Lower leg skin (tissue), 4 donors: ENCODE results near the gene VWA5B1. TPM values are rescaled to one million over a fixed set of nuclear protein-coding genes. Genes with fewer than 3 reads are reported as not detected.

Source experiments
- DNase-seq, 2 donors: peaks; one replicate each; pipeline ENCODE4 v3.0.0-alpha.2; 2019; ENCODE audit warnings: low spot score in 2 of 2
- H3K4me3 ChIP-seq: fragments of 200-600 bp; sonication (generic); 2 replicates; pipeline ENCODE4 v1.5.1; 2017; ENCODE audit warnings: mild to moderate bottlenecking, low read depth; ENCODE audit not compliant: poor library complexity, severe bottlenecking
- CTCF ChIP-seq, 3 donors: fragments of 450-650 bp; IDR thresholded peaks; one replicate each; pipeline ENCODE4 v1.5.1; 2016; ENCODE audit warnings: antibody characterized with exemption in 3 of 3, mild to moderate bottlenecking in 3 of 3, moderate library complexity in 2 of 3
- POLR2A ChIP-seq, 2 donors: fragments of 450-650 bp; IDR thresholded peaks; one replicate each; pipeline ENCODE4 v1.6.1; 2016 to 2017; ENCODE audit warnings: antibody characterized with exemption in 2 of 2, mild to moderate bottlenecking in 1 of 2, moderate library complexity in 1 of 2
- WGBS, 2 donors: methylation state at CpG; one replicate each; pipeline ENCODE4 v1.1.5; 2018; 5-methylcytosine and 5-hydroxymethylcytosine counted together
- intact Hi-C: fragments of 100-400 bp; cut with DNase I; formaldehyde crosslinking; loops from one replicate; pipeline ENCODE4 v1.15.0; 2023; ENCODE audit warnings: low total_unique reads
- total RNA-seq, 4 donors: library from RNA; depleted of rRNA; stranded (reverse); fragments of >200 nt; gene quantifications; one replicate each; pipeline ENCODE4 v1.1.0, GENCODE V29; 2016

Gene VWA5B1
- total RNA-seq, 4 donors from 2014 or later, result not detected

- H3K4me3 ChIP-seq, result no peak overlapping the region
- 90 to 94% methylated on average over 12 of the region's 12 CpGs for WGBS, 2 donors
- intact Hi-C loops, result no loop called here
- no peak for DNase-seq
- TF ChIP-seq POLR2A (IDR thresholded peaks at IDR 0.05) (no peak), CTCF (IDR thresholded peaks at IDR 0.05) (no peak)
These were observed 22.1 kb downstream of the VWA5B1 start for GRCh38 chr1:20312818-20313217.

- WGBS, 2 donors, result 87 to 90% methylated on average over 11 of the region's 11 CpGs
- intact Hi-C loops, result no loop called here
- H3K4me3 ChIP-seq, result no peak overlapping the region
- no peak for TF ChIP-seq POLR2A (IDR thresholded peaks at IDR 0.05)
- DNase-seq, result no peak
These were observed 26.8 kb downstream of the VWA5B1 start for GRCh38 chr1:20317471-20317870.

GRCh38 chr1:20318521-20318920 is 27.8 kb downstream of the VWA5B1 start:
- DNase-seq, result no peak
- intact Hi-C loops, result no loop called here
- 84 to 89% methylated on average over 14 of the region's 14 CpGs for WGBS, 2 donors
- TF ChIP-seq POLR2A (IDR thresholded peaks at IDR 0.05) (no peak), CTCF (IDR thresholded peaks at IDR 0.05) (no peak)
- no peak overlapping the region for H3K4me3 ChIP-seq

GRCh38 chr1:20318971-20319370 is 28.3 kb downstream of the VWA5B1 start:
- TF ChIP-seq CTCF (IDR thresholded peaks at IDR 0.05) (no peak), POLR2A (IDR thresholded peaks at IDR 0.05) (no peak)
- intact Hi-C loops, result no loop called here

GRCh38 chr1:20319456-20320220 is 29.0 kb downstream of the VWA5B1 start:
- 68 to 78% methylated on average over 11 of the region's 11 CpGs for WGBS, 2 donors
- DNase-seq, result no peak
- H3K4me3 ChIP-seq, result no peak overlapping the region
- intact Hi-C loops, result no loop called here
- no peak for TF ChIP-seq POLR2A (IDR thresholded peaks at IDR 0.05)
- no peak for TF ChIP-seq CTCF (IDR thresholded peaks at IDR 0.05)

More at GRCh38 chr1:20318971-20319370, 28.3 kb downstream of the VWA5B1 start:
- no peak for DNase-seq
- WGBS, 2 donors, result 71 to 80% methylated on average over 4 of the region's 4 CpGs
- H3K4me3 ChIP-seq, result no peak overlapping the region

GRCh38 chr1:20320704-20321103 is 30.0 kb downstream of the VWA5B1 start:
- TF ChIP-seq CTCF (IDR thresholded peaks at IDR 0.05) (no peak), POLR2A (IDR thresholded peaks at IDR 0.05) (no peak)
- intact Hi-C loops, result no loop called here
- DNase-seq, result no peak
- 61 to 78% methylated on average over 6 of the region's 6 CpGs for WGBS, 2 donors
- no peak overlapping the region for H3K4me3 ChIP-seq
